Endothelial cell of umbilical vein (primary cell): ENCODE data around the gene DLL3. TPM values are rescaled to one million over a fixed set of nuclear protein-coding genes. Genes with fewer than 3 reads are reported as not detected.

Experiments used
- BruUV-seq: library from RNA; stranded (reverse); fragments of 400-500 nt; replicated peaks from 2 replicates; lab custom pipeline; 2021; lab: Mats Ljungman, UMichigan
- CTCF ChIA-PET: fragments of 300-600, 350-600 bp; sonication (Branson Sonifier 250); formaldehyde crosslinking; loops from one replicate; lab custom pipeline; 2021; ENCODE audit warnings: antibody characterized with exemption, inconsistent platforms; lab: Charles Lee
- POLR2A ChIA-PET: fragments of 300-600, 350-600 bp; sonication (Branson Sonifier 250); formaldehyde crosslinking; loops from one replicate; lab custom pipeline; 2021; ENCODE audit warnings: antibody characterized with exemption, inconsistent platforms; lab: Charles Lee
- DNase-seq: peaks from one replicate; pipeline ENCODE4 v3.0.0-alpha.2; 2011; ENCODE audit warnings: low read depth, low spot score
- FAIRE-seq: peaks from 2 replicates; lab custom pipeline; 2011; peaks lifted over from hg19 to GRCh38; lab: Jason Lieb, UNC
- H2AFZ ChIP-seq: 2 replicates; pipeline ENCODE4 v1.6.0; 2012; ENCODE audit warnings: low read depth, low read length, control low read depth, inconsistent platforms
- H3K27ac ChIP-seq: 2 replicates; pipeline ENCODE4 v1.5.1; 2011; ENCODE audit warnings: low read depth, mild to moderate bottlenecking, control low read depth, low read length, moderate library complexity; ENCODE audit not compliant: insufficient read depth
- H3K27me3 ChIP-seq, 2 experiments: 2 replicates each; pipeline versions ENCODE4 v1.6.0 to v1.6.1; 2011; ENCODE audit warnings: low read length in 2 of 2, mixed read lengths in 1 of 2; ENCODE audit not compliant: control insufficient read depth in 2 of 2, insufficient read depth in 2 of 2
- H3K36me3 ChIP-seq, 2 experiments: 2 replicates in 1 of 2; 3 replicates in 1 of 2; pipeline ENCODE4 v1.5.1; 2011; ENCODE audit warnings: low read length in 2 of 2, mild to moderate bottlenecking in 1 of 2, moderate library complexity in 1 of 2; ENCODE audit not compliant: control insufficient read depth in 2 of 2, insufficient read depth in 2 of 2; ENCODE audit errors: extremely low read depth in 1 of 2
- H3K4me1 ChIP-seq: 3 replicates; pipeline ENCODE4 v1.5.1; 2011; ENCODE audit warnings: mild to moderate bottlenecking, low read length; ENCODE audit not compliant: control insufficient read depth, insufficient read depth; ENCODE audit errors: extremely low read depth
- H3K4me2 ChIP-seq: 2 replicates; pipeline ENCODE4 v1.6.1; 2011; ENCODE audit warnings: low read length, control low read depth, mixed read lengths; ENCODE audit not compliant: insufficient read depth
- H3K4me3 ChIP-seq, 3 experiments: fragments of 200-600 bp in 1 of 3; sonication (generic), shearing (Covaris generic) in 1 of 3; replicated peaks in 1 of 3; 2 replicates each; pipeline ENCODE4 v1.5.1; 2011 to 2016; ENCODE audit warnings: control low read depth in 3 of 3, low read length in 3 of 3, mild to moderate bottlenecking in 2 of 3, inconsistent platforms in 1 of 3, low read depth in 1 of 3, moderate library complexity in 1 of 3; ENCODE audit not compliant: insufficient read depth in 1 of 3
- H3K79me2 ChIP-seq: 2 replicates; pipeline ENCODE4 v1.6.0; 2012; ENCODE audit warnings: low read length, inconsistent platforms; ENCODE audit not compliant: control insufficient read depth, insufficient read depth
- H3K9ac ChIP-seq: replicated peaks from 2 replicates; pipeline ENCODE3; 2011; ENCODE audit warnings: low read length, control low read depth; ENCODE audit not compliant: insufficient read depth; ENCODE audit errors: extremely low read depth
- H3K9me1 ChIP-seq: replicated peaks from 3 replicates; pipeline ENCODE4 v1.6.0; 2011; ENCODE audit warnings: mild to moderate bottlenecking, low read length; ENCODE audit not compliant: control insufficient read depth, insufficient read depth; ENCODE audit errors: extremely low read depth
- H3K9me3 ChIP-seq: replicated peaks from 2 replicates; pipeline ENCODE4 v1.5.1; 2012; ENCODE audit warnings: low read length, inconsistent platforms; ENCODE audit not compliant: control insufficient read depth, insufficient read depth
- H4K20me1 ChIP-seq: replicated peaks from 2 replicates; pipeline ENCODE3; 2011; ENCODE audit warnings: mild to moderate bottlenecking, low read length; ENCODE audit not compliant: control insufficient read depth, insufficient read depth; ENCODE audit errors: extremely low read depth
- EZH2 ChIP-seq: IDR thresholded peaks from 2 replicates; pipeline ENCODE4 v1.6.1; 2012; ENCODE audit warnings: borderline replicate concordance, low read depth, mild to moderate bottlenecking, moderate library complexity, low read length, inconsistent platforms; ENCODE audit not compliant: severe bottlenecking
- GATA2 ChIP-seq: IDR thresholded peaks from 2 replicates; pipeline ENCODE4 v1.7.0; 2011; ENCODE audit warnings: low read depth, mild to moderate bottlenecking, moderate library complexity, mixed read lengths, low read length; ENCODE audit not compliant: insufficient read length, insufficient read depth
- JUN ChIP-seq: IDR thresholded peaks from 2 replicates; pipeline ENCODE4 v1.6.1; 2011; ENCODE audit warnings: borderline replicate concordance, low read depth; ENCODE audit not compliant: insufficient read length, insufficient read depth
- dilution Hi-C: fragments of 300-500 bp; cut with MboI; formaldehyde crosslinking; loops from one replicate; pipeline ENCODE4 v1.15.0; 2019; ENCODE audit warnings: low sequenced_read_pairs; ENCODE audit not compliant: extremely low pct_ligation_motif_present
- intact Hi-C: fragments of 100-400 bp; cut with micrococcal nuclease; formaldehyde crosslinking; loops from one replicate; pipeline ENCODE4 v1.10.0; 2022
- polyA plus RNA-seq, 4 experiments: library from polyadenylated mRNA; depleted of rRNA in 3 of 4; stranded (reverse) in 3 of 4; unstranded in 1 of 4; fragments of >200 nt; gene quantifications; 2 replicates each; pipeline versions ENCODE4 v1.2.1 to v1.2.3, GENCODE V29; 2011 to 2012; ENCODE audit warnings: missing spikeins in 1 of 4
- total RNA-seq: library from RNA; stranded (reverse); gene quantifications from 2 replicates; pipeline ENCODE4 v1.2.3, GENCODE V29; 2021
- TF ChIP-seq, protein P1 (sequence below): IDR thresholded peaks from 2 replicates; pipeline ENCODE4 v1.6.1; 2011; ENCODE audit not compliant: insufficient read depth, insufficient read length
- TF ChIP-seq, protein P2 (sequence below), 2 donors: IDR thresholded peaks; 1 replicate in 1 of 2; 2 replicates in 1 of 2; pipeline ENCODE4 v1.5.1; 2011; ENCODE audit warnings: low read length in 2 of 2, mild to moderate bottlenecking in 2 of 2, moderate library complexity in 2 of 2, control low read depth in 1 of 2, inconsistent platforms in 1 of 2, low read depth in 1 of 2; ENCODE audit not compliant: insufficient read depth in 1 of 2; ENCODE audit errors: extremely low read depth in 1 of 2

DLL3 gene
- total and polyA plus RNA-seq, 2 donors (not counting 3 experiments of a cell fraction or from before 2014, with no cell fraction given), result 0.40 to 0.73 TPM

DNA sequence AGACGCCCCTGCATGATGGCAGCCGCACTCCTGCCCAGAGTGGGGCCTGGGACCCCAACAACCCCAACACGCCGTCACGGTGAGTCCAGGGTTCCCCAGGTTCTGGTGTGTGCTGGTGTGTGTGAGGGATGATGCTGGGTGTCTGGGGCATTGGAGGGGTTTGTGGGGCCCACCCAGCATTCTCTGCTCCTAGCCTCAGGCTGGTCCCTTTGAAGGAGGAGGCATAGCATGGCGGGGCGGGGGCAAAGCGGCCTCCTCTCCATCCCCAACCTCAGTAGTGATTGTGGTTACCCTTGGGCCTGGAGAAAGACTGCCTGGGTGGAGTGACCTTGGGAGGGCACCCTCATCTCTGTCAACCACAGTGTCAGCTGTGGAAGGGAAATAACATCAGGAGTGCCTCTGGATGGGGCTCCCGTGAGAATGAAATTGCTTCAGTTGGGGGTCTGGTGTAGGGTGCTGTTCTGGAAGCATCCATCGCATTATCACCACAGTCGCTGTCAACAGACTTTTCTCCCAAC, 25.2 kb upstream of the DLL3 start:
- intact Hi-C loops (no loop called here), dilution Hi-C loops (no loop called here)
- BruUV-seq, result no TSS peak
- Histone ChIP-seq H3K4me2 (no peak overlapping the region), H3K9ac (no peak overlapping the region), H4K20me1 (no peaks in the 10 kb centered on the region), H3K9me3 (no peaks in the 10 kb centered on the region), H3K36me3 (peaks cover 9 to 68% of the 10 kb centered on the region in 2 experiments), H3K4me1 (no peaks in the 10 kb centered on the region), H3K27me3 (no peaks in the 10 kb centered on the region), H3K27ac (no peak overlapping the region), H2AFZ (no peak overlapping the region), H3K9me1 (no peaks in the 10 kb centered on the region), H3K79me2 (no peaks in the 10 kb centered on the region), H3K4me3 (no peak overlapping the region)
- no peak for DNase-seq
- no peak for FAIRE-seq
- TF ChIP-seq, protein P1, sequence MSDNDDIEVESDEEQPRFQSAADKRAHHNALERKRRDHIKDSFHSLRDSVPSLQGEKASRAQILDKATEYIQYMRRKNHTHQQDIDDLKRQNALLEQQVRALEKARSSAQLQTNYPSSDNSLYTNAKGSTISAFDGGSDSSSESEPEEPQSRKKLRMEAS, result no peak
- TF ChIP-seq EZH2 (no peak), GATA2 (no peak), JUN (no peak)
- TF ChIP-seq, protein P2, sequence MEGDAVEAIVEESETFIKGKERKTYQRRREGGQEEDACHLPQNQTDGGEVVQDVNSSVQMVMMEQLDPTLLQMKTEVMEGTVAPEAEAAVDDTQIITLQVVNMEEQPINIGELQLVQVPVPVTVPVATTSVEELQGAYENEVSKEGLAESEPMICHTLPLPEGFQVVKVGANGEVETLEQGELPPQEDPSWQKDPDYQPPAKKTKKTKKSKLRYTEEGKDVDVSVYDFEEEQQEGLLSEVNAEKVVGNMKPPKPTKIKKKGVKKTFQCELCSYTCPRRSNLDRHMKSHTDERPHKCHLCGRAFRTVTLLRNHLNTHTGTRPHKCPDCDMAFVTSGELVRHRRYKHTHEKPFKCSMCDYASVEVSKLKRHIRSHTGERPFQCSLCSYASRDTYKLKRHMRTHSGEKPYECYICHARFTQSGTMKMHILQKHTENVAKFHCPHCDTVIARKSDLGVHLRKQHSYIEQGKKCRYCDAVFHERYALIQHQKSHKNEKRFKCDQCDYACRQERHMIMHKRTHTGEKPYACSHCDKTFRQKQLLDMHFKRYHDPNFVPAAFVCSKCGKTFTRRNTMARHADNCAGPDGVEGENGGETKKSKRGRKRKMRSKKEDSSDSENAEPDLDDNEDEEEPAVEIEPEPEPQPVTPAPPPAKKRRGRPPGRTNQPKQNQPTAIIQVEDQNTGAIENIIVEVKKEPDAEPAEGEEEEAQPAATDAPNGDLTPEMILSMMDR (IDR thresholded peaks at IDR 0.05; ENCODE audit: extremely low read depth in 1 of 2, insufficient read depth in 1 of 2, low read depth in 1 of 2, low read length in 2 of 2), result no peak
- CTCF ChIA-PET, result interaction anchor here (0.8 to 3.9 kb wide), 22 partner anchors 10 to 82 kb away, joined by 3 to 80 read pairs (median 4); partner anchors contain the start of genes DLL3, EID2, EID2B and MED29
- POLR2A ChIA-PET, result no interaction called here
